Measurements from ENCODE around the gene MREG.

Gene MREG, protein sequence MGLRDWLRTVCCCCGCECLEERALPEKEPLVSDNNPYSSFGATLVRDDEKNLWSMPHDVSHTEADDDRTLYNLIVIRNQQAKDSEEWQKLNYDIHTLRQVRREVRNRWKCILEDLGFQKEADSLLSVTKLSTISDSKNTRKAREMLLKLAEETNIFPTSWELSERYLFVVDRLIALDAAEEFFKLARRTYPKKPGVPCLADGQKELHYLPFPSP

GRCh38 chr2:216013080-216013909, at the start of gene MREG:
Gene MREG (minus strand): TSS chr2:216013551. CDS start chr2:216013327, 224 bp downstream.
- DNase-seq (ENCODE audit: low read depth, low spot score) = peak; percentile 56

DNA sequence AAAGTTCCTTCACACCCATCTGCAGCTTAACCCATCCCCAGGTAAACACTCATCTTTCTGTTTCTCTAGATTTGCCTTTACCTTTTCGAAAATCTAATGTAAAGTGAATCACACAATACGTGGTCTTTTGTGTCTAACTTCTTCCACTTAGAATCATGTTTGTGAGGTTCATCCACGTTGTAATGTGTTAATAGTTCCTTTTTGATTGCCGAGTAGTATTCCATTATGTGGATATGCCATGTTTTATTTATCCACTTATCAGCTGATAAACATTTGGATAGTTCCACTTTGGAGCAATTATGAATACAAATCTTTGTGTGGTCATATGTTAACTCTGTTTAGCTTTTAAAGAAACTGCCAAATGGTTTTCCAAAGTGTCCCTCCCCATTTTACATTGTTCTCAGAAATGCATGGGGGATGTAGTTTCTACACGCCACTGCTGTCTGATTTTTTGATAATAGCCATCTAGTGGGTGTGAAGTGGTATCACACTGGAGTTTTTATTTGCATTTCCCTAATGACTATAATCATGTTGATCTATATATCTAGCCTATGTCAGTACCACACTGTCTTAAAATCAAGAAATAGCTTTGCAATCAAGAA, 46.0 kb upstream of the MREG start:
- no peak for DNase-seq (ENCODE audit: low read depth, low spot score)

DNA sequence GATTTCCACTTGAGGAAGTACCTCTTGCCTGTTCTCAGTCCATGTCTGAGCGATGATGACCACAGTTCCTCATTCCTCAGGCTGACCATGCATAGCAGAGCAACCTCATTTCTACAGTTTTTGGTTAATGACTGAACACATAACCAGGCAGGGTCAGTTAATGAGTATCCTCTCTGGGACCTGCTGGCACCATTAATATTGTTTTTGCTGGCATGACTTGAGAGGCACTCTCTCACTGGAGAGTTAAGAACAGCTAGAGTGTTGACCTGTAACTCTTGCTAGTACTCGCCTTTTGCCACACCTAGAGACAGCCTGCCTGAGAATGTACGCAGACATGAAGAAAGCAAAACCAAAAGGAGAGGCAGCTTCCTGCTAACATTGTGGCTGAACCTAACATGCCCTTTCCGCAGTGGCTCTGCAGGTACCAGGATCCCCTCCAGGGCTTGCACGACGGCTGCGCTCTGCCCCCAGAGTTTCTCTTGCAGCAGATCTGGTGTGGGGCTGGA, 44.4 kb upstream of the MREG start:
- no peak for DNase-seq (ENCODE audit: low read depth, low spot score)

- no peak for DNase-seq (ENCODE audit: low read depth, low spot score)
Observed at GRCh38 chr2:216056739-216057138, 43.4 kb upstream of the MREG start.

GRCh38 chr2:216055680-216056079, 42.3 kb upstream of the MREG start:
- no peak for DNase-seq (ENCODE audit: low read depth, low spot score)

GRCh38 chr2:216052420-216052819, 39.1 kb upstream of the MREG start:
- no peak for DNase-seq (ENCODE audit: low read depth, low spot score)

- no peak for DNase-seq (ENCODE audit: low read depth, low spot score)
Observed at GRCh38 chr2:216051350-216051749, 38.0 kb upstream of the MREG start.

DNA sequence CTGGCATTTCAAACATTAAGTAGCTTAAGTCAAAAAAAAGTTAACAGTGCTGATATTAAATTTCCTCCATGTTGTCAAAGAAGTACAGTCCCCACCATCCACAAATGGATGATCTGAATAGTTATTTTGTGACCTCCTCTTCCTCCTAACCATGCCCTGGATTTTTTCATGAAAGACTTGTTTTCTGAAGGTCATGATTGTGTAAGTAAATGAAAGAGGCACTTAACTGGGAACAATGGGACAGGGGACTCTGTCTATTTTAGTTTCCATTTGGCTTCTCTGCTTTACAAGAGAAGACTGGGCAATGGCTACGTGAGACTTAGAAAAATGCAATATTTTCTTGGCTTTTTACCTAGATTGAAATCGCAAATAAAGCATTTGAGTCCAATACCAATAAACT, 36.1 kb upstream of the MREG start:
- DNase-seq (ENCODE audit: low read depth, low spot score) = no peak

DNA sequence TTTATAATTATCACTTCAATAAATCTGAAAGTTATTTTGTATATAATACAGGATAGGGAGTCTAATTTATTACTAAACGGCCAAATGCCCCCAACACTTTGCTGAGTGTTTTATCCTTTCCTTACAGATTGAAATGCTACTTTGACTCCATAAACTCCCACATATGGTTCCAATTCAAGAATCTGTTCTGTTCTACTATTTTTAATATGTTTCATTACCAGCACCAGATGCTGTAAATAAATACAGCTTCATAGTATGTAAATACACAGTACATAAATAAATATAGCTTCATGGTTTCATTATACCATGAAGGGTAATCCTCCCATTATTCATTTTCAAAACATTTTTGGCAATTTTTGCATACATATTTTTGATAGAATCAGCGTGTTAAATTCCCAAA, 34.0 kb upstream of the MREG start:
- DNase-seq (ENCODE audit: low read depth, low spot score) = no peak

- no peak for DNase-seq (ENCODE audit: low read depth, low spot score)
Observed at GRCh38 chr2:216044883-216045486, 31.6 kb upstream of the MREG start.

GRCh38 chr2:216043949-216044348, 30.6 kb upstream of the MREG start:
- DNase-seq (ENCODE audit: low read depth, low spot score) = no peak

DNA sequence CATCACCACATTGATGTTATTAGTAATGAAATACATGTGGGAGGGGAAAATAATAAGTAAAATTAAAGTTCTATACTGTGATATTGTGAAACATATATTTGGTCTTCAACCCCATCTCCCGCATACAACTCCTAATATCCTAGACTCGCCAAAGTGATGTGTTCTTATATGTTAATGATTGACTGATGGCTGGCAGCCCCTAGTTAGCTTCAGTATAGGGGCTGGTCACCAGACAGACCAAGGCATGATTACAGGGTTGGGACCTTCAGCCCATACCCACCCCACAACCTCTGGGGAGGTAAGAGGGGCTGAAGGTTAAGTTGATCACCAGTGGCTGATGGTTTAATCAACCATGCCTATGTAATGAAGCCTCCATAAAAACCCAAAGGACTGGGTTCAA, 28.1 kb upstream of the MREG start:
- DNase-seq (ENCODE audit: low read depth, low spot score) = no peak

DNA sequence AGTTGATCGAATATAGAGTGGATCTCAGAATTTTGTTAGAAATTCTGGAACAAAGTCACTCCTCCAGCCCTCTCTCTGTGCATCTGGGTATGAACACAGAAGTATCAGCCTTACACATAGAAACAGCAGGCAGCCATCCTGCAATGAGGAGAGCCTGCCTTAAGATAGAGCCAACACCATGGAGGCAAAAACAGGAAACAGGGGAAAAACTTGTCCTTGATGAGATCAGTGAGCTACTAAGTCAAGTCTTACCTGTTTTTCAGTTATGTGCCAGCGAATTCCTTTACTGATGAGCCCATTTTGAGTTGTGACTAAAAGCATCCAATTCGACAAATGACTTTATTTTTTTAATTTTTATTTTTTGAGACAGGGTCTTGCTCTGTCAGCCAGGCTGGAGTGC, 26.6 kb upstream of the MREG start:
- no peak for DNase-seq (ENCODE audit: low read depth, low spot score)

DNA sequence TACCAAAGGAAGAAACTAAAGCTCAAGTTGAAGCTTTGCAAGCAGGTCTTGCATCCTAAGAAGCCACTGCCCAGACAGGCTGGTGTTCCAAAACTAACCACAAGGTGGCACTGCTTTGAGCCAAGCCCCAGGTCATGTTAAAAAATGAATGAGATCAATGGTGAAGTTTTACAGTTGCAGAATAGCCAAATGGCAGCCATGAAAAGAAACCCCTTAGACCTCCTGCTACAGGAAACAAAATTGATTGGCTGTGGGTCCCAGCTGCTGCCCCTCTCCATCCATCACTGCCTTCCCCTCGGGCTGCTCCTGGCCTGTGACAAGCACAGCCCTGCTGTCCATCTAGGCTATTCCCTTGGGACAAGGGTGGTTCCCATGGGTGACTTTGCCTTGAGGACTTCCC, 20.7 kb upstream of the MREG start:
- DNase-seq (ENCODE audit: low read depth, low spot score) = no peak

GRCh38 chr2:216033403-216033802, 20.1 kb upstream of the MREG start:
- no peak for DNase-seq (ENCODE audit: low read depth, low spot score)

DNA sequence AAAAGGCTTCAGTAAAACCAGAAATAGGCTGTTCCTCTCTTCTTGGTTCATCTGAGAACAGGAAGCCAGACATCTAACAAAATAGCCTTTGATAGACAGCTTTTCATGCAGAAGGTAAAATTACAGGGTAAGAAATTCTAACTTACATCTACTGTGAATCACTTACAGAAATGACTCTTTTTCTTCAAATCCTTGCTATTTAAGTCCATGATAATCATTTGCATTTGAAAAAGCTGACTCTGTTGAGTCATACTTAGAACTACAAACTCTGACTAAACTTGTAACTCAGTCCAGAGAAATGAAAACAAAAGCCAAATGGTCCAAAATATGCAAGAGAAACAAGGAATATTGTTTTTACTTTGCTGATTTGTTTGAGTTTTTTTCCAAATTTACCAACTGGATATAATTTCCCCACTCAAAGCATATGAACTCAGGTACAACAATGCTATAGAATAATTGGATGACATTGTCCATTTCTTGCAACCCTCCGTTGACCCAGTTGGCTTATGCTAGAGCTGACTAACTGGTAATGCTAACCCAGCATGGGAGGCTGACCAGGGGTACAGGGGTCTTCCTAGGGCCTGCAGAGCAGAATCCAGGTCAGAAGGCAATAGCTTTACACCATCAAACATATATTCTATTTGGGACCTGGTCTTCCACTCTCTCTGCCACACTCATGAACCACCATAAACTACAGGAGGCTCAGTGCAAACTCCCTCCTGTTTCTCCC, 18.8 kb upstream of the MREG start:
- DNase-seq (ENCODE audit: low read depth, low spot score) = no peak

DNA sequence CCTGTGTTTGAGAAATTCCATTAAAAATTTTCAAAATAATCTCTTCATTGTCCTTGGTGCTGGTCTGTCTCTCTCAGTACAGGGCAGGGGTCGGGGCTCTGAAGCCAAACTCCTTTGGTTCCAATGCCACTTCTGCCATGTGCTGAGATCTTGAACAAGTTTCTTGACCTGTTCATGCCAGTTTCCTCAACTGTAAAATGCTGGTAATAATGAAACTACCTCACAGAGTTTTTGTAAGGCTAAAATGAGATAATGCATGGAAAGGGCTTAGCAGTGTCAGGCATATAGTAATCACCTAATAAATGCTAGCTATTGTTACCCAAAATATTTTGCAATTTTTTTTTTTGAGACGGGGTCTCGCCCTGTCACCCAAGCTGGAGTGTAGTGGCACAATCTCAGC, 16.9 kb upstream of the MREG start:
- no peak for DNase-seq (ENCODE audit: low read depth, low spot score)

DNA sequence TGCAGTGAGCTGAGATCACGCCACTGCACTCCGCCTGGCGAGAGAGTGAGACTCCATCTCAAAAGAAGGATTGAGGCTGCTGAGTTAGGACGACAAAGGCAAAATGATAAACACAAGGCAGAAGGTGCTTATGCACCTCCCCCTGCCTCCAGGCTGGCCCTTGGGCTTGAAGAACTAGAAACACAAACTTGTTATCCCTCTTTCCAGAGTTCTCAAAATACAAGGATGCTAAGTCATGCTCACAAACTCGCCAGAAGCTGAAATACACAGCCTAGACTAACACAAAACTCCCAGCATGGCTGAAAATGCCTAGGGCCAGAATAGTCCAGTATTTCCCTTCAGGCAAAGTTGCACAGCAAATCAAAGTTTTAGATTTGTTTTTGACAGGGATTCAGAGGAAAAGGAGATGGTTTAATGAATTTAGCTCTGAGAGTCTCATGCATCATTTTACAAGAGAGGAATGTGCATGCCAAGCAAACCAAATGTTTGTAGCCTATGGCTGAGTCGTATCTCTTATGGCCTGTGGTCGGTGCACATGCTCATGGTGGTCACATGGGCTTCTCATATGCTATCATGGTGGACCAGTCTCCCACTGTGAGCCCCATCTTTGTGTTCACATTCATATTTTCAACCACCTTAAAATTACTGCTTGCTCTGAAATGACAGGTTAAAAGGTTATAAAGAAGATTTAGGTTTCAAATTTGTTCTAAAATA, 16.2 kb upstream of the MREG start:
- DNase-seq (ENCODE audit: low read depth, low spot score) = no peak

DNA sequence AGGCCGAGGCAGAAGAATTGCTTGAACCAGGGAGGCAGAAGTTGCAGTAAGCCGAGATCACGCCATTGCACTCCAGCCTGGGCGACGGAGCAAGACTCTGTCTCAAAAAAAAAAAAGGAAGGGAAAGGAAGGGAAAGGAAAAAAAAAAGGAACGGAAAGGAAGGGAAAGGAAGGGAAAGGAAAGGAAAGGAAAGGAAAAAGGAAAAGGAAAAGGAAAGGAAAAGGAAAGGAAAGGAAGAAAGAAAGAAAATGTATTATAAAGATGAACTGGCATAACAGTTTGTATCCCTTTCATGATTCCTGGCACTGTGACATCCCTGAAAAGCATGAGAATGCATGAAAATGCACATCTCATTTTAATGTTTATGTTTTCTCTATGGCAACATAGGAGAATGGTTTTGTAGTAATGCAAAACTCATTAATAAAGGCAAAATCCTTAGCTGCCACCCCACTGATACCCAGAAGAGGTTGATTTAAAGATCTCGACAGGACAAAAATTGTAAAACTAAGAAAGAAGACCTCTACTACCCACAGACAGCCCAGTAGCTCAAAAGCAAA, 11.5 kb upstream of the MREG start:
- DNase-seq (ENCODE audit: low read depth, low spot score) = no peak

- no peak for DNase-seq (ENCODE audit: low read depth, low spot score)
Observed at GRCh38 chr2:216023055-216023648, 9.8 kb upstream of the MREG start.

Data from iPS DF 19.7 (cell line).